ENCODE measurements around the gene RBMY1J. TPM values are rescaled to one million over a fixed set of nuclear protein-coding genes. Genes with fewer than 3 reads are reported as not detected.
"Not testable (repeated sequence)": the region's sequence is repeated elsewhere in the genome, so short reads cannot be mapped to it uniquely, and the experiment has no call there.

RBMY1J gene
- total RNA-seq, result not detected in 2 replicates

DNA sequence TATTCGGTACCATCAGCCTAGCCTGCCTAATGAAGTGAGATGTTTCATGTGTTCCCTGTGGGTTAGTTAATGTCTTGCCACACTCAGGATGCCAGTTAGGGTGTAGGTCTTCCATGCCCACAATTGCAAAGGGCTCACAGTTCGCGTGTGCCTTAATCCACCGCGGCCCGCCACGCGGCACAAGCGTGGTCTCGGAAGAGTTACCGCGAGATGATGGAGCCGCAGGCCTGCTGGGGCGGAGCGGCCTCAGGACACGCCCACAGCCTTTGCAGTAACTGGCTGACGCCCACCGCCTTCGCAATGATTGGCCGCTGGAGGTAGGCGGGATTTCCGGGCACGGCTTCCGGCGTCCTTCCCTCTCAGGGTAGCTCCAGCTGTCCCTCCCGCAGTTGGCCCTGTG, at the start of gene RBMY1J:
Gene RBMY1J, plus strand, starts transcription at position 301 of the 400 bp plus-strand sequence. CDS start 2,038 bp downstream, outside the sequence.
- H3K27me3 ChIP-seq (ENCODE audit: control insufficient read depth, insufficient read depth, low read length); H3K4me3 ChIP-seq (ENCODE audit: low read depth, low read length); H3K36me3 ChIP-seq (ENCODE audit: control insufficient read depth, insufficient read depth, low read length); DNase-seq (ENCODE audit: low read depth); FAIRE-seq: not testable (repeated sequence)

DNA sequence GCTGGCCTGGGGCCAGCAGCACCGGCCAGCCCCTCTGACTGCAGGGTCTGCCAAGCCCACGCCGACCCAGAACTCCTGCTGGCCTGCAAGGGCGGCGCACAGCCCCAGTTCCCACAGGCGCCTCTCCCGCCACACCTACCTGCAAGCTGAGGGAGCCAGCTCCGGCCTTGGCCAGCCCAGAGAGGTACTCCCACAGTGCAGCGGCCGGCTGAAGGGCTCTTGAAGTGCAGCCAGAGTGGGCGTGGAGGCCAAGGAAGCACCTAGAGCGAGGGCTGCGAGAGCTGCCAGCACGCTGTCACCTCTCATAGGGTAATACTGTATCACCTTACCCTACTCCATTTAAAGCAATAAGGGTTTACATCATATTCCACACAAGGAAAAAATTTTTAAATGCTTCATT, 35.8 kb upstream of the RBMY1J start:
- no peaks in the 10 kb centered on the region for H3K36me3 ChIP-seq (ENCODE audit: control insufficient read depth, insufficient read depth, low read length)
- no peak for DNase-seq (ENCODE audit: low read depth)
- no peaks in the 10 kb centered on the region for H3K27me3 ChIP-seq (ENCODE audit: control insufficient read depth, insufficient read depth, low read length)
- no peak for FAIRE-seq
- no peak overlapping the region for H3K4me3 ChIP-seq (ENCODE audit: low read depth, low read length)
- TF ChIP-seq, protein P1, sequence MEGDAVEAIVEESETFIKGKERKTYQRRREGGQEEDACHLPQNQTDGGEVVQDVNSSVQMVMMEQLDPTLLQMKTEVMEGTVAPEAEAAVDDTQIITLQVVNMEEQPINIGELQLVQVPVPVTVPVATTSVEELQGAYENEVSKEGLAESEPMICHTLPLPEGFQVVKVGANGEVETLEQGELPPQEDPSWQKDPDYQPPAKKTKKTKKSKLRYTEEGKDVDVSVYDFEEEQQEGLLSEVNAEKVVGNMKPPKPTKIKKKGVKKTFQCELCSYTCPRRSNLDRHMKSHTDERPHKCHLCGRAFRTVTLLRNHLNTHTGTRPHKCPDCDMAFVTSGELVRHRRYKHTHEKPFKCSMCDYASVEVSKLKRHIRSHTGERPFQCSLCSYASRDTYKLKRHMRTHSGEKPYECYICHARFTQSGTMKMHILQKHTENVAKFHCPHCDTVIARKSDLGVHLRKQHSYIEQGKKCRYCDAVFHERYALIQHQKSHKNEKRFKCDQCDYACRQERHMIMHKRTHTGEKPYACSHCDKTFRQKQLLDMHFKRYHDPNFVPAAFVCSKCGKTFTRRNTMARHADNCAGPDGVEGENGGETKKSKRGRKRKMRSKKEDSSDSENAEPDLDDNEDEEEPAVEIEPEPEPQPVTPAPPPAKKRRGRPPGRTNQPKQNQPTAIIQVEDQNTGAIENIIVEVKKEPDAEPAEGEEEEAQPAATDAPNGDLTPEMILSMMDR (IDR thresholded peaks at IDR 0.05; ENCODE audit: insufficient read depth, low read length, severe bottlenecking), result no peak

DNA sequence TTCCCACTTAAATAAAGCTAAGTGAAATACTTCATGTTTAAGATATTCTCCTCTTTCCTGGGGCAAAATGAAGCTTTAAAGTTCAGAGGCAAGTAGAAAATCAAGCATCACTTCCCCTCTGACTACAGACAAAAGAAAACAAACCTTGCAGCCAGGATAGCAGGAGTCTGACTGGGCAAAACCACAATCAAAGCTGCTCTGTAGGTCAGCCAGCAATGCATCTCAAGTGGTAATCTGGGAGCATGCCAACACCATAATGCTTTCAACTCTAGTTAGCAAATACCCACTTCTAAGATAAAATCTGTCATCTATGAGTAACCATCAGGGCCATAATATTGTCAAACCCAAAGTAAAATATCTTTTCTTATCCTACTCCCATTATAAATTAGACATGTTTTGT, 32.6 kb upstream of the RBMY1J start:
- peak; percentile 64 for DNase-seq (ENCODE audit: low read depth)
- FAIRE-seq, result no peak
- no peaks in the 10 kb centered on the region for H3K36me3 ChIP-seq (ENCODE audit: control insufficient read depth, insufficient read depth, low read length)
- H3K4me3 ChIP-seq (ENCODE audit: low read depth, low read length), result no peak overlapping the region
- TF ChIP-seq, protein P1 (IDR thresholded peaks at IDR 0.05; ENCODE audit: insufficient read depth, low read length, severe bottlenecking), result no peak
- H3K27me3 ChIP-seq (ENCODE audit: control insufficient read depth, insufficient read depth, low read length), result no peaks in the 10 kb centered on the region

DNA sequence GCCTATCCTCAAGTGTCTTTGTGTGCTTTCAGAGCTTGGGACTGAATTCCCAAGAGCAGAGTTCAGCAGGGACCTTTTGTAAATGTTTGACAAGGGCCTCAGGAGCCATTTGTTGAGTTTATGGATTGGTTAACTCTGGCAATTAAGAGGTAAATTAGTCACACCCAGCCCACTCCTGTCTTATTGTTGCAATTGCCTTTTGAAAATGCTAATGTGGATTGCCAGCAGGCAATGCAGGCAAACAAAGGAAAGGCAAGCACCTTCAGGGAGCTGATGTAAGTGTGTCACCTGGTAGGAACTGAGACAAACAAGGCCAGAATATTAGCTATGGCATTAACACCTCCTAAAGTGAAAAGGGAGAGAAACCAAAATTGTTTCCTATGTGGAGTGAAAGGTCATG, 29.7 kb upstream of the RBMY1J start:
- FAIRE-seq, result no peak
- peak; percentile 1 for DNase-seq (ENCODE audit: low read depth)
- H3K4me3 ChIP-seq (ENCODE audit: low read depth, low read length), result no peak overlapping the region
- TF ChIP-seq, protein P1 (IDR thresholded peaks at IDR 0.05; ENCODE audit: insufficient read depth, low read length, severe bottlenecking), result no peak
- no peaks in the 10 kb centered on the region for H3K36me3 ChIP-seq (ENCODE audit: control insufficient read depth, insufficient read depth, low read length)
- H3K27me3 ChIP-seq (ENCODE audit: control insufficient read depth, insufficient read depth, low read length), result no peaks in the 10 kb centered on the region

- not testable (repeated sequence) for H3K4me3 ChIP-seq (ENCODE audit: low read depth, low read length); FAIRE-seq
These were observed 41.6 kb downstream of the RBMY1J start for GRCh38 chrY:22444718-22445396.

GRCh38 chrY:22455522-22455921, 52.3 kb downstream of the RBMY1J start:
- not testable (repeated sequence) for H3K4me3 ChIP-seq (ENCODE audit: low read depth, low read length); H3K27me3 ChIP-seq (ENCODE audit: control insufficient read depth, insufficient read depth, low read length); H3K36me3 ChIP-seq (ENCODE audit: control insufficient read depth, insufficient read depth, low read length); DNase-seq (ENCODE audit: low read depth); FAIRE-seq

More at GRCh38 chrY:22444718-22445396, 41.6 kb downstream of the RBMY1J start:
- DNase-seq (ENCODE audit: low read depth); H3K36me3 ChIP-seq (ENCODE audit: control insufficient read depth, insufficient read depth, low read length); H3K27me3 ChIP-seq (ENCODE audit: control insufficient read depth, insufficient read depth, low read length): not testable (repeated sequence)

DNA sequence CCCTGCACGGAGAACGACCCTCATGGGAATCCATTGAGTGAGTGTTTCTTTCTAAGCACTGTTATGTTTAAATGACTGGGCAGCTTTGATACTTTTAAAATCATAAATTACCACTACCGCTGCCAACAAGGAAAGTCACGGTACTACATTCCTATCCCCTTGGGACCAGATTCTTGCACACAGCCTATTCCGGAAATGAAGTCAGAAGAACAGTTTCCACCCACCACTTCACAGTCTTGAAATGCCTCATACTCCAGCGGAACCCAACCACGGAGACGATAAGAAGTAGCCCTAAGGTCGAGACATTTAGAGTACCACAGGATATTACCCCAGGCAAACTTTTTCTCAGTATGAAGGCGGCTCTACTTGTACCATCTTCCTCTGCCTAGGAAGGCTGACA, 58.8 kb downstream of the RBMY1J start:
- not testable (repeated sequence) for FAIRE-seq; DNase-seq (ENCODE audit: low read depth); H3K4me3 ChIP-seq (ENCODE audit: low read depth, low read length); H3K36me3 ChIP-seq (ENCODE audit: control insufficient read depth, insufficient read depth, low read length); H3K27me3 ChIP-seq (ENCODE audit: control insufficient read depth, insufficient read depth, low read length)

Other genes starting within 250 kb of the RBMY1J start
- gene RBMY1F, start 220.5 kb upstream of the RBMY1J start, total RNA-seq, result not detected in 2 replicates

All from bronchial epithelial cell (primary cell).